Measurements from ENCODE around the gene SCNN1B.
"Not testable (repeated sequence)": the region's sequence is repeated elsewhere in the genome, so short reads cannot be mapped to it uniquely, and the experiment has no call there.

The SCNN1B gene

DNA sequence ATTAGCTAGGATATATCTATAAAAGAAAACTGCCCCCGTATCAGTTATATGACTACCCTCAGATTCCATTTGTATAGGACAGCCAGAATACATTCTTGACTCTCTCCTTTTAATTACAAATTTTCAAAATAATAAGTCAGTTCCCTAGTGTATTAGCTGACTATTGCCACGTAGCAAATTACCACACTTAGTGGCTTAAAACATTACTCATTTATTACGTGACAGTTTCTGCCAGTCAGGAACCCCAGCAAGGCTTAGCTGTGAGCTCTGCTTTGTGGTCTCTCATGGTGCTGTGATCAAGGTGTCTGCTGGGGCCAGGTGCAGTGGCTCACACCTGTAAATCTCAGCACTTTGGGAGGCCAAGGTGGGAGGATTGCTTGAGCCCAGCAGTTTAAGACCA, 13.9 kb upstream of the SCNN1B start:
- no peak for TF ChIP-seq CTCF (conservative IDR thresholded peaks at IDR 0.05)
- H3K27ac ChIP-seq: no peak overlapping the region

DNA sequence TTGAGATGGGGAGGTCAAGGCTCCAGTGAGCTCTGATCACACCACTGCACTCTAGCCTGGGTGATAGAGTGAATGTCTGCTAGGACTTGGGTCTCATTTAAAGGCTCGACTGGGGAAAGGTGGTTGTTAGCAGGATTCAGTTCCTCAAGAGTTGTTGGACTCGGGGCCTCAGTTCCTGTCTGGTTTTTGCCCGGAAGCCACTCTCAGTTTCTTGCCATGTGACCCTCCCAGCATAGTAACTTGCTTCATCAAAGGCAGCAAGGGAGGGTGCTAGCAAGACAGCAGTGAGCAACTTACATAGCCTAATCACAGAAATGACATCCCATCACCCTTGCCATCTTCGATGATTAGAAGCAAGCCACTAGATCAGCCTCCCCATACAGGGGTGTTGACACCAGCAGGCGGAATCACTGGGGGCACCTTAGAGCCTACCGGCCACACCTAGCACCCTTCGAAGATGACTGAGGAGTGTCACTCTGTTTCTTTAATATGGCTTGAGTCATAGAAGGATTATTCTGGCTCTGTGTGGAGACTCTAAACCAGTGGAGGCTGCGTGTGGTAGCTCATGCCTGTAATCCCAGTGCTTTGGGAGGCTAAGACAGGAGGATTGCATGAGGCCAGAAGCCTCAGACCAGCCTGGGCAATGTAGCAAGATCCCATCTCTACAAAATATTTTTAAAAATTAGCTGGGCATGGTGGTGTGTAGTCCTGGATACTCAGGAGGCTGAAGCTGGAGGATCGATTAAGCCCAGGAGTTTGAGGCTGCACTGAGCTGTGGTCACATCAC, 13.2 kb upstream of the SCNN1B start:
- TF ChIP-seq CTCF (conservative IDR thresholded peaks at IDR 0.05): no peak

GRCh38 chr16:23290189-23291062, 11.7 kb upstream of the SCNN1B start:
- no peak for TF ChIP-seq CTCF (conservative IDR thresholded peaks at IDR 0.05)
- no peak overlapping the region for H3K27ac ChIP-seq

More for the DNA sequence above, 13.2 kb upstream of the SCNN1B start:
- H3K27ac ChIP-seq: no peak overlapping the region

- no peak for TF ChIP-seq CTCF (conservative IDR thresholded peaks at IDR 0.05)
- H3K27ac ChIP-seq: no peak overlapping the region
Measured at GRCh38 chr16:23293016-23293415, 9.1 kb upstream of the SCNN1B start.

DNA sequence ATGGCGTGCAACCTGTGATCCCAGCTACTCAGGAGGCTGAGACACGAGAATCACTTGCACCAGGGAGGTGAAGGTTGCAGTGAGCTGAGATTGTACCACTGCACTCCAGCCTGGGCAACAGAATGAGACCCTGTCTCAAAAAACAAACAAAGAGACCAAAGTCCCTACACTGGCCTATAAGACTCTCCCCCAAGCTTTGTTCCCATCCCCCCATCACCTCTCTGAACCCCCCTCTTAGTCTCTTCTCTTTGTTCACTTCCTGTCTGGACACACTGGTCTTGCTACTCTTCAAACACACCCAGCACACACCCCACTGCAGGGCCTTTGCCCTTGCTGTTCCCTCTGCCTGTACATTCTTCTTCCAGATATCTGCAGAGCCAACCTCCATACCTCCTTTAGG, 7.8 kb upstream of the SCNN1B start:
- no peak for TF ChIP-seq CTCF (conservative IDR thresholded peaks at IDR 0.05)
- no peak overlapping the region for H3K27ac ChIP-seq

GRCh38 chr16:23296994-23297393, 5.1 kb upstream of the SCNN1B start:
- 0 out of 2 replicates have a peak overlapping the region, but pooled peaks have one; percentile 14 for H3K27ac ChIP-seq
- TF ChIP-seq CTCF (conservative IDR thresholded peaks at IDR 0.05): peak; percentile 48

GRCh38 chr16:23298290-23298915, 3.7 kb upstream of the SCNN1B start:
- no peak overlapping the region for H3K27ac ChIP-seq
- TF ChIP-seq CTCF (conservative IDR thresholded peaks at IDR 0.05): no peak

DNA sequence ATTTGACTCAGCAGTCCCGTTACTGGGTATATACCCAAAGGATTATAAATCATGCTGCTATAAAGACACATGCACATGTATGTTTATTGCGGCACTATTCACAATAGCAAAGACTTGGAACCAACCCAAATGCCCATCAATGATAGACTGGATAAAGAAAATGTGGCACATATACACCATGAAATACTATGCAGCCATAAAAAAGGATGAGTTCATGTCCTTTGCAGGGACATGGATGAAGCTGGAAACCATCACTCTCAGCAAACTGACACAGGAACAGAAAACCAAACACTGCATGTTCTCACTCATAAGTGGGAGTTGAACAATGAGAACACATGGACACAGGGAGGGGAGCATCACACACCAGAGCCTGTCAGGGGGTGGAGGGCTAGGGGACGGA, 2.3 kb upstream of the SCNN1B start:
- not testable (repeated sequence) for H3K27ac ChIP-seq
